HG03175 (cell line): ENCODE measurements around the gene HSPG2.
"Not testable (repeated sequence)": the region's sequence is repeated elsewhere in the genome, so short reads cannot be mapped to it uniquely, and the experiment has no call there.

ENCODE experiments used
- ATAC-seq: cut with Tn5 transposase; IDR thresholded peaks from one replicate; pipeline ENCODE4 v1.9.1; 2021; ENCODE audit warnings: mild to moderate bottlenecking, moderate library complexity; ENCODE audit not compliant: unreplicated experiment

HSPG2 gene

GRCh38 chr1:21813542-21813941, 123.6 kb downstream of the HSPG2 start:
- ATAC-seq: no peak

- ATAC-seq: no peak
These were observed 125.2 kb downstream of the HSPG2 start, which contains the start of gene LDLRAD2 for GRCh38 chr1:21811875-21812305. Gene LDLRAD2 (plus strand): TSS chr1:21812265. CDS start chr1:21812452, 187 bp downstream.

- no peak for ATAC-seq
These were observed 132.6 kb downstream of the HSPG2 start for GRCh38 chr1:21804536-21804935.

GRCh38 chr1:21801100-21801499, 136.0 kb downstream of the HSPG2 start:
- ATAC-seq: no peak

GRCh38 chr1:21799730-21800129, 137.4 kb downstream of the HSPG2 start:
- ATAC-seq: no peak

GRCh38 chr1:21795075-21795474, 142.0 kb downstream of the HSPG2 start:
- no peak for ATAC-seq

- no peak for ATAC-seq
These were observed 142.5 kb downstream of the HSPG2 start for GRCh38 chr1:21794656-21795055.

- no peak for ATAC-seq
These were observed 144.0 kb downstream of the HSPG2 start for GRCh38 chr1:21793104-21793503.

GRCh38 chr1:21786640-21787039, 150.5 kb downstream of the HSPG2 start:
- ATAC-seq: no peak

GRCh38 chr1:21785764-21786163, 151.3 kb downstream of the HSPG2 start:
- ATAC-seq: not testable (repeated sequence)

GRCh38 chr1:21783679-21784603, 153.2 kb downstream of the HSPG2 start:
- no peak for ATAC-seq

GRCh38 chr1:21782868-21783678, 154.0 kb downstream of the HSPG2 start, which contains the start of gene USP48:
Gene USP48 (minus strand): TSS chr1:21783149. CDS start chr1:21782957, 192 bp downstream.
- peak; percentile 65 for ATAC-seq

GRCh38 chr1:21782349-21782867, 154.7 kb downstream of the HSPG2 start:
- peak; percentile 20 for ATAC-seq

GRCh38 chr1:21781815-21782348, 155.2 kb downstream of the HSPG2 start:
- peak; percentile 27 for ATAC-seq

- peak; percentile 15 for ATAC-seq
These were observed 157.2 kb downstream of the HSPG2 start for GRCh38 chr1:21779613-21780521.

- ATAC-seq: no peak
These were observed 158.7 kb downstream of the HSPG2 start for GRCh38 chr1:21778405-21778727.

- ATAC-seq: not testable (repeated sequence)
These were observed 160.2 kb downstream of the HSPG2 start for GRCh38 chr1:21776925-21777324.

GRCh38 chr1:21775985-21776562, 161.0 kb downstream of the HSPG2 start:
- ATAC-seq: no peak

GRCh38 chr1:21775550-21775914, 161.6 kb downstream of the HSPG2 start:
- no peak for ATAC-seq
